Smooth muscle cell of the brain vasculature (primary cell): ENCODE measurements around the gene GNAT1.

Experiments
- DNase-seq: peaks from one replicate; pipeline ENCODE4 v3.0.0-alpha.2; 2012; ENCODE audit warnings: low read depth, low spot score

Gene GNAT1

DNA sequence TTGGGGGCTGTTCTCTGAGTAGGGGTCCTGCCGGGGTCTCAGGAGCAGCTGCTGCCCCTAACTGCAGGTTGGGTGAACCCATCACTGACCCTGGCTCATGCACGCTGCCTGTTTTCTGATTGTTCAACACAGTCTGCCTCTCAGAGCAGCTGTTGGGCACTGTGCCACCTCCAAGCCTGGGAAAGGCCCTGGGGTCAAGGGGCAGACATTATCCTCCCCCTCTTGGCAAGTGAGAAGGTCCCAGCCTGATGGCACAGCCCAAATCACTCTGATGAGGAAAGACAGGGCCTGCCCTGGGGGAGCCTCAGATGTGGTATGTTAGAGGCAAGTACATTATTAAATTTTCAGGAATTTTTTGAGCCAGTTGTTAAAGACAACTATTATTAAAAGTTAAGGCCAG lies 14.1 kb upstream of the GNAT1 start:
- DNase-seq, result no peak

DNA sequence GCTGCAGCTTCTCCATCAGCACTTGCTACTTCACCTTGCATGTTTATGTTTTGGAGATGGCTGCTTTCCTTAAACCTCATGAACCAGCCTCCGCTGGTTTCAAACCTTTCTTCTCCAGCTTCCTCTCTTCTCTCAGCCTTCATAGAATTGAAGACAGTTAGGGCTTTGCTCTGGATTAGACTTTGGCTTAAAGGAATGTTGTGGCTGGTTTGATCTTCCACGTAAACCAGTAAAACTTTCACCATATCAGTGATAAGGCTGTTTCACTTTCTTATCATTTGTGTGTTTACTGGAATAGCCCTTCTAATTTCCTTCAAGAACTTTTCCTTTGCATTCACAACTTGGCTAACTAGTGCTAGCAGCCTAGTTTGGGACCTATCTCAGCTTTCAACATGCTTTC lies 11.7 kb upstream of the GNAT1 start:
- DNase-seq, result no peak

DNA sequence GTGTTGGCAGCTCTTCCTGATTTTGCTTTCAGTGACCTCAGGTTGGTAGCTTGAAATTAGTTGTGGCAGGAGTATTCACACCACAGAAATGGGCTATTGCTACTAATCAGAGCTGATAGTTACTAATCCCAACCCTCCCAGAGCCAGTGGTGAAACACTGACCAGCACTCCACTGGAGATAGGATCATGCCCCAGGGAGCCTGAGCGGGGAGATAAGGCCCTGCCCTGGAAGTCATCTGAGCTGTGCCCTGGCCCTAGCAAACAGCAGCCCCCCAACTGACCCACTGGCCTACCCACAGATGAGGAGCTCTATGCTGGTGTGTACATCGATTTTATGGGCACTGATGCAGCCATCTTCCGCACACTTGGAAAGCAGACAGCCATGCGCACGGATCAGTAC lies 9.4 kb upstream of the GNAT1 start:
- DNase-seq, result no peak

DNA sequence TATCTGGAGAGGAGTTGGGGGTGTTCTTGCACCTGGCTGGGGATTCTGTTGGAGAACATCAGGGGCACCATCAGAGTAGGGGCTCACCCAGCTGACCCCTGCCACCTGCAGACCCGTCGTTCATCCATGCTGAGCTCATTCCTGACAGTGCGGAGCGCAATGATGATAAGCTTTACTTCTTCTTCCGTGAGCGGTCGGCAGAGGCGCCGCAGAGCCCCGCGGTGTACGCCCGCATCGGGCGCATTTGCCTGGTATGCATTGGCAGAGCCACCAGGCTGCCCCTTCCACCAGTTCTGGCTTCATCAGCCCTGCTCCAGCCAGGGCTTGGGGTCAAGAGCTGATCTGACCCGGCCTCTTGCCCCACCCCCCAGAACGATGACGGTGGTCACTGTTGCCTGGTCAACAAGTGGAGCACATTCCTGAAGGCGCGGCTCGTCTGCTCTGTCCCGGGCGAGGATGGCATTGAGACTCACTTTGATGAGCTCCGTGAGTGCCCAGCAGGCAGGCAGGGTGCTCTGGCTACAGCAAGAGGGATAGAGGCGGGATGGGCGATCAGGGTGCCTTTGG lies 8.8 kb upstream of the GNAT1 start:
- DNase-seq, result no peak

DNA sequence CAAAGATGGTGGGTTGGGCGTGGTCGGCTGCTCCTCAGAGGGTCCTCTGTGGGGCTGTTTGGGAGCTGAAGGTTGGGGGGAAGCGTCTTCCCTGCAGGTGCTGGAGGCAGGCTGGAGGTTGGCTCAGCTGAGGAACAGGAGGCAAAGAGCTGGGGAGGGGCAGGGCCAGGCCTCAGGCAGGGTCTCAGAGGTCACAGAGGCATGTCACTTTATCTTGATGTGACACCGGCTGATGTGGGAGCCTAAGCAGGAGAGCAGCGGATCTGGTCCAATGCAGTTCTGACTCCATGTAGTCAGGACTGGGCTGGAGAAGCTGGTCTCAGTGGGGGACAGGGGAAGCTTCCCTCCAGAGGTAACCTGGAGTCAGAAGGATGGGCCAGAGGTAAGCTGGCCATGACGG lies 7.7 kb upstream of the GNAT1 start:
- no peak for DNase-seq

DNA sequence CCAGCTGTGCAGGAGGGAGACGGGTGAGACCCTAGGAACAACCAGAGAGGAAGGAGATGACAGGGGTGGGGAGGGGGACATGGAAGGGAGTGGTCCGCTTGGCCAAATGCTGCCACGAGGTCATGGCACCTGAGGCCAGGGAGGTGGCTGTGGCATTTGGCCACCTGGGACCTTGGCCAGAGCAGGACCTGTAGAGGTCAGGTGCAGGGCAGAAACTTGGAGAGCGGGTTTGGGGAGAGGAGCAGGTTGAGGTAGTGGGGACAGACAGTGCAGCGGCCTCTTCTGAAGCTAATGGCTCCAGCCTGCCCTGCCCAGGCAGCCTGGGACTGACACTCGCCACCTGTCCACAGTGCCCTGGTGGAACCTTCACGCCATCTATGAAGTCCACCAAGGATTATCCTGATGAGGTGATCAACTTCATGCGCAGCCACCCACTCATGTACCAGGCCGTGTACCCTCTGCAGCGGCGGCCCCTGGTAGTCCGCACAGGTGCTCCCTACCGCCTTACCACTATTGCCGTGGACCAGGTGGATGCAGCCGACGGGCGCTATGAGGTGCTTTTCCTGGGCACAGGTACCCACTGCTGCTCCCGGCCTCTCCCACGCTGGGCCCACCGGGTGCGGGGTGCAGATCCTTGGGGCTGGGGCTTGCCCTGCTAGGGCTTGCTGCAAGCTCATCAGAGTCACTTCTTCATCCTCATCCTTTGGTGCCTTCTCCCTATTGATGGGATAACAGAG lies 7.0 kb upstream of the GNAT1 start:
- DNase-seq, result no peak

DNA sequence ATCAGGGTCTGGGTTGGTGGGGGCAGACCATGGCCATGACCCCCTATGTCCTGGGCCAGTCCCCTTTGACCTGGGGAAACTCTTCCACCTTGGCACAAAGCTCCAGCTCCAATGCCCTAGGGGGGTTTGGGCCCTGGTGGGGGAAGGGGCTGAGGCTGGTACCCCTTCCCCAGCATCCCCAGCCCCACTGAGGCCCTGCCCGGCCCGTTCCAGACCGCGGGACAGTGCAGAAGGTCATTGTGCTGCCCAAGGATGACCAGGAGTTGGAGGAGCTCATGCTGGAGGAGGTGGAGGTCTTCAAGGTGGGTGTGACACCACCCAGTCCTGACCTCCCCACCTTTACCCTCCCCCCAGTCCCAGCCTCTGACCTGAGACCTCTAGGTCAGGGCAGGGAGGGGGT lies 6.2 kb upstream of the GNAT1 start:
- DNase-seq, result no peak

DNA sequence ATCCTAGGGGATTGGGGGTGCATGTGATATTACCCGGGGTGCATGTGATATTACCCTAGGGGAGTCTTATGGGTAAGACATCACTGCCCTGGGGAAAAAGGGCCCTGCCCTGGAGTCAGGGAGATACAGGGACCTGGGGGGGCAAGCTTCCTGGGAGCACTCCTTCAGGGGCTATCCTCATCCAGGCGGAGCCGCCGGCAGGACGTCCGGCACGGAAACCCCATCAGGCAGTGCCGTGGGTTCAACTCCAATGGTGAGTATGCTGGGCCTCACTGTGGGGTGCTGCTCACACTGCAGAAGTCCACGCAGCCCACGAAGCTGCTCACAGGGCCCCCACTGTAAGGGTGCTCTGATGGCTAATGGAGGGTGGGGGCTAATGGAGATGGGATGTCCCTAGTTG lies 5.3 kb upstream of the GNAT1 start:
- DNase-seq, result no peak

DNA sequence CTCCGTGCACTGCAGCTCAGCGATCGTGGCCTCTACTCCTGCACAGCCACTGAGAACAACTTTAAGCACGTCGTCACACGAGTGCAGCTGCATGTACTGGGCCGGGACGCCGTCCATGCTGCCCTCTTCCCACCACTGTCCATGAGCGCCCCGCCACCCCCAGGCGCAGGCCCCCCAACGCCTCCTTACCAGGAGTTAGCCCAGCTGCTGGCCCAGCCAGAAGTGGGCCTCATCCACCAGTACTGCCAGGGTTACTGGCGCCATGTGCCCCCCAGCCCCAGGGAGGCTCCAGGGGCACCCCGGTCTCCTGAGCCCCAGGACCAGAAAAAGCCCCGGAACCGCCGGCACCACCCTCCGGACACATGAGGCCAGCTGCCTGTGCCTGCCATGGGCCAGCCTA lies 3.7 kb upstream of the GNAT1 start:
- DNase-seq, result no peak

DNA sequence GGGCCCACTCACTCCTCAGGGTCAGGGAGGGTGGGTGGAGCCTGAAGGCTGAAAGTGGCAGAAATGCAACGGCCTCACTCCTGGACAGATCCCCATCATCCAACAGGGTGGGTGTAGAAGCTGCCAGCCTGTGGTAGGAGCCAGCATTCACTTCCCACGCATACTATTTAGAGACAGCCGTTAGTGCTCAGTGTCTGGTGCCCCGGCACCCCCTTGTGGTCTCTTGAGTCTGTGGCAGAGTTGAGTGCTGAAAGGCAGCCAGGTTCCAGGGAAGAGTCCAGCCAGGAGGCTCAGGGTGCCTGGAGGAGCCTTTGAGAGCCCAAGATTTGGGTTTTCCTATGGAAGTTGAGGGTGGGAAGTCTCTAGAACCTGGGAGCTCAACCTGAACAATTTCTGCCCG lies 2.1 kb upstream of the GNAT1 start:
- no peak for DNase-seq

DNA sequence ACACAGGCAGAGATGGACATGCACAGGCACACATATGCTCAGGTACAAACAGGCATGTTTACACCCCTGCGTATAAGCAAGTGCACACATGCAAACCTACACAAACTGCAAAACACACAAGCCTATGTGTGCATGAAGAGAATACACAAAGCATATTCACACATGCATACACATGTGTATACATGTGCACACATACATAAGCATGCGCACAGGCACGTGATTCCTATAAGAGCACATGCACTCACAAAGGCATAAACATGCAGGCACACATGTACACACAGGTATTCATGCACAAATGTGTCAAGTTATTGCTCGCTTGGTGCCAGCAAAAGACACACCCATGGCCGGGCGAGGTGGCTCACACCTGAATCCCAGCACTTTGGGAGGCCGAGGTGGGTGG lies 1.4 kb upstream of the GNAT1 start:
- DNase-seq, result no peak

DNA sequence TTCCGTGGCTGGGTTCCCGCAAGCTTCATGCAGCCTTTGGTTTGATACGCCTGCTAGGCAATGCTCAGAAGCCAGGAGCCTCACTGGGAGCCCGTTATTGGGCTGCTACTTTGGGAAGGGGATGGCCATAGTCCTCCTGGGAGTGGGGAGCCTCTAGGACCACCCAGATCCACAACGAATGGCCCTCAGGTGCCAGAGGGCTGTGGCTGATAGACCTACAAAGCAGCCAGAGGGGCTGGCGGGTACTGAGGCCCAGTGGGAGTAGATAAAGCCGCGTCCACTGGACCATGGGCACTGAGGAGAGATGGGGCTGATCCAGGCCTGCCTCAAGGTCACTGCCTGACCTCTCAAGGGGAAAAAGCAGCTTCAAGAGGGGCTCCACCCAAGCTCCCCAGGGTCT lies 714 bp downstream of the GNAT1 start:
- DNase-seq, result no peak

DNA sequence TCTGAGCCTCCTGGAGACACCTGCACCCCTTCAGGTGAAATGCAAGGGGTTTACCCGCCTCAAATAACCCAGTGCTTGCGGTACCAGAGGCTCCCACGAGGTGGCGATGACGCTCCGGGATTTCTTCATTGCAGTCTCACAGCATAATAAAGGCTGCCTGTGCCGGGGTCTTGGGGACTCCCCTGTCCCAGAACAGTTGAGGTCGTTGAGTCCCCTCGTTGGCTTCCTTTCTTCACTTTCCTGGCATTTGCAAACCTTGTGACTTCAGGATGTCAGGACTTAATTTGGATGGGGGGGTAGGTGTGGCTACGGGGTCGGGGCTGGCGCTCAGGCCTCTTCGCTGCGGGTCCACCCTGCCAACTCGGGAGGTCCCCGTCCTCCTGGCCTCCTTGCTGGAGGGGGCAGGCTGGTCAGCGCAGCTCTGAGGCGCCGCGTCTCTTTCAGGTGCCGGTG lies 1.3 kb downstream of the GNAT1 start:
- DNase-seq, result no peak

DNA sequence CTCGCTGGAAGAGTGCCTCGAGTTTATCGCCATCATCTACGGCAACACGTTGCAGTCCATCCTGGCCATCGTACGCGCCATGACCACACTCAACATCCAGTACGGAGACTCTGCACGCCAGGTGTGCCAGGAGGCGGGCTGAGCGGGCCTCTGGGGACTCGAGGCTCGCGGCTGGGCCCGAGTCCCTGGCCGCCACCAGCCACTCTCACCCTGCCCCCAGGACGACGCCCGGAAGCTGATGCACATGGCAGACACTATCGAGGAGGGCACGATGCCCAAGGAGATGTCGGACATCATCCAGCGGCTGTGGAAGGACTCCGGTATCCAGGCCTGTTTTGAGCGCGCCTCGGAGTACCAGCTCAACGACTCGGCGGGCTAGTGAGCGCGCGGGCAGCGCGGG lies 1.9 kb downstream of the GNAT1 start:
- no peak for DNase-seq

DNA sequence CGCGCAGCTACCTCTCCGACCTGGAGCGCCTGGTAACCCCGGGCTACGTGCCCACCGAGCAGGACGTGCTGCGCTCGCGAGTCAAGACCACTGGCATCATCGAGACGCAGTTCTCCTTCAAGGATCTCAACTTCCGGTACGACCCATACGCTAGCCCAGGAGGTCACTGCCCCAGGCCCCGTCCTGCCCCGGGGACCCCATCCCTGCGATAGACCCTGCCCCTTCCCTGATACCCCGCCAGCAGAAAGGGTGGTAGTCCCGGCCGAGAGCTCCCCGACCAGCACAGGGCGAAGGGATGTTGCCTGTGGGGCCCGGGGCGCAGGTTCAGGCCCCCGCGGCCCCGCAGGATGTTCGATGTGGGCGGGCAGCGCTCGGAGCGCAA lies 2.3 kb downstream of the GNAT1 start:
- DNase-seq, result no peak

DNA sequence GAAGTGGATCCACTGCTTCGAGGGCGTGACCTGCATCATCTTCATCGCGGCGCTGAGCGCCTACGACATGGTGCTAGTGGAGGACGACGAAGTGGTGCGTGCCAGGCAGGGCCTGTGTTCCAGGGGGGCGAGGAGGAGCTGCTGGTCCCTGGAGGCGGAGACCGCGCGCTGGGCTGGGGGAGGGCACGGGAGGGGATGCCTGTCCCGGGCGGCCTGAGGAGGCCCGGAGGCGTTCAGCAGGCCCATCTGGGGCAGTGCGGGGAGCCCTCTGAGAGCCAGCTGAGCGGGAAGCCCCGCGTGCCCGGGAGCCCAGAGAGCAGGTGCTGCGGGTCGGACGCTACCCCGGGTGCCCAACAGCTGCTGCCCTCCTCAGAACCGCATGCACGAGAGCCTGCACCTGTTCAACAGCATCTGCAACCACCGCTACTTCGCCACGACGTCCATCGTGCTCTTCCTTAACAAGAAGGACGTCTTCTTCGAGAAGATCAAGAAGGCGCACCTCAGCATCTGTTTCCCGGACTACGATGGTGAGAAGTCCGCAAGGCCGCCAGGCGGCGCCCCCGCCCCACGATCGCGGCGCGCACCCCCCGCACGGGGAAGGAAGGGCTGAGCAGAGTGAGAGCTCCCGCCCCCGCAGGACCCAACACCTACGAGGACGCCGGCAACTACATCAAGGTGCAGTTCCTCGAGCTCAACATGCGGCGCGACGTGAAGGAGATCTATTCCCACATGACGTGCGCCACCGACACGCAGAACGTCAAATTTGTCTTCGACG lies 2.9 kb downstream of the GNAT1 start:
- no peak for DNase-seq

DNA sequence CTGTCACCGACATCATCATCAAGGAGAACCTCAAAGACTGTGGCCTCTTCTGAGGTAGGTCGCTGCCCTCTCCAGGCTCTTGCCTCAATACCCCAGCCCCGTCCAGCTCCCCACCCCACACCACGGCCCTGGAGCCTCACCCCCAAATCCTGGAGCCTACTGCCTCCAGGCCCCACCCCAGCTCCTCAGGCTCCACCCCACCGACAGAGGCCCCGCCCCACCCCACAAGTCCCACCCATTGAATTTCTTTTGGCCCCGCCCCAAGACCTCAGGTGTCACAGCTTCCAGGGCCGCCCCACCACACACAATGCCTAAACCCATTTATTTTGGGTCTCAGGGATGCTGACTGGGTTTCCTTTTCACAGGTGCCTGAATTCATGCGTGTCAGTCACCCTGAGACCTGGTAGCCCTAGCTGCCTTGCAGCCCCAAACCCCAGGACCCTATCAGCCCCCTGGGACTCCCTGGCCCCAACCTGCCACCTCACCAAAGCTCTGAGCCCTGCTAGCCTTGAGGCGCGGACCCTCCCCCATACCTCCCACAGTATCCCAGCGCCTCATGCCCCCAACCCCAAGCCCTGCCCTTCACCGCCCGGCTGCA lies 3.6 kb downstream of the GNAT1 start:
- DNase-seq, result no peak

DNA sequence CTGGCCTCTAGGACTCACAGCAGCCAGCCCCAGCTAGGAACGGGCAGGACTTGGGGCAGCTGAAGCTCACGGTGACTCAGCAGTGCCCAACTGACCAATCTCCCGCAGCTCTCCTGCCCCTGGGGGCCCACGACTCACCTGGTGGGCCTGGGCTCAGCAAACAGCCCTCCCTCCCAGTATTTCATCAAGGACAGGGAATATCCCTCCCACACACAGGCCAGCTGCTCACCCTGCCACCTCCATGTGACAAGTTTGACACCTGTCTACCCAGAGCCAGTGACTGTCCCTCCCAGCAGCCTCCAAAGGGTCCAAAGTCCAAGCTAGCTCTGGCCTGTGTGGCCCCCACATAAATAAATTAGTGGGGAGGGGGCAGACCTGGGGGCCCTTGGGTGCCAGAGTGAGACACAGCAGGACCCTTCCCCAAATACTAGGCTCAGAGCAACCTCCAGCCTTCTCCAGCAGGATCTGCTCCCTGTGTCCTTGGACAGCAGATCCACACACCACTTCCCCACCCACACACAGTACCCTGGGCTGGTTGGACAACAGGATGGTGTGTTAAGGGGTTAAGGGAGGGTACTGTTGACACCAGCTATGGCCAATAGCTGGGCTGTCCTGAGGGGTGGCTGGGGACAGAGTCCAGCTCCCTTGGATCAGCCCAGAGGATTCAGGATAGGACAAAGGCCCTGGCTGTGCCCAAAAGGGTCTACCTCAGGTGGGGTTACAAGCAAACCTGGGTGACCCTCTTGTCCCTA lies 4.3 kb downstream of the GNAT1 start:
- DNase-seq, result no peak

DNA sequence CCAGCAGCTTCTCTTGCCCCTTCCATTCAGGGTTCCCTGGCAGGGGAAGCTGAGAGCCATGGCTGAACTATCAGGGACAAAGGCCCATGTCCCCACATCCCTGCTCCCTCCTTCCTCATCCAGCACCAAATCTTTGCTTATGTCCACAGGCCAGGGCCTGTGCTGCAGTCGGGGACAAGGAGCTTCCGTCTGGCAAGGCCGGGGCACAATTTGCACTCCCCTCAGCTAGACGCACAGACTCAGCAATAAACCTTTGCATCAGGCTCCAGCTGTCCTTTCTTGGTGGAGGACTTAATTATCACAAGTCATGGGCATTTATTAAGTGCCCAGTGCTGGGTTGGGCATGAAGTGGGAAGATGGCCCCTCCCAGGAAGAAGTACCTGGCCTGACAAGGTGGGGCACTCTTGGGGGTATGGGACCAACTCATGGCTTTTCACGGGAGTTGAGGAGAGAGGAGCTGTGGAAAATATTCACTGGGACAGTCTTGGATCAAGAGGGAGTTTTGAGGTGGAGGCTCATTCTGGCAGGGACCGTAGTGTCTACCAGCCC lies 4.9 kb downstream of the GNAT1 start:
- DNase-seq, result no peak

DNA sequence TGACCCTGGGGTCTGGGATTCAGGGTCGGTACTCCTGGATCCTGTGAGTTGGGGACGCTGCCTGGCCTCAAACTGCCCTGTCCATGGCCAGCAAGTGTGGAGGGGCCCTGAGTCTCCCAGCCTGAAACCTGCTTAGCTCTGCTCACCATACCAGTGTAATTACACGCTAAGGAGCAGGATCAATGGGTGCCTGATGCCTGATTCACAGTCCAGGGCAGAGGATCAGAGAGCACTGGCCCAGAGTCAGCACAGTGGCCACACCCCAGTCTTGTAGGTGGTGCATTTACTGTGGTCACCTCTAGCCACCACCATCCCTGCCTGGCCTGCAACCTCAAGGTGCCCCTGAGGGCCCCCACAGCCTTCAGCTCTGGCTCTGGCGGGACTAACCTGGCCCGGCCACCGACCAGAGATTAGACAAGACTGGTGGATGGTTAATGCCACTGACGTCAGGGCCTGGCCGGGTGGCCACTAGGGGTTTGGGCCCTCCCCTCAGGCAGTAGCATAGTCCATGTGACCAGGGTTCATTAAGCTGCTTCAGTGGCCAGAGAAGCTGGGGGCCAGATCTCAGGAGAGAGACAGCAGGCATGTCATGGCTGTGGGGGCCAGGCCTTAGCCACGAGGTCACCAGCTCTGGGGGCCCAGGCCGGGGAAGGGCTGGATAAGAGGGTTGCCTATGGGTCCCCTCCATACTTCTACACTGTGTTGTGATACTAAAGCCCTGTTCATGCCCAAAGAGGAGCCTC lies 10.3 kb downstream of the GNAT1 start:
- no peak for DNase-seq
